ENCODE results near the gene GRIN2A. TPM values are rescaled to one million over a fixed set of nuclear protein-coding genes. Genes with fewer than 3 reads are reported as not detected.

Gene GRIN2A
- total RNA-seq, 2 donors from 2014 or later = 0.26 to 21.4 TPM

GRCh38 chr16:9846362-9847099 is 335.7 kb downstream of the GRIN2A start:
- Histone ChIP-seq H3K36me3 (replicated peaks in 1 of 2; ENCODE audit: insufficient read depth in 1 of 2, low read depth in 2 of 2) (no peaks in the 10 kb centered on the region), H3K27ac (no peak overlapping the region), H3K4me1 (no peaks in the 10 kb centered on the region), H3K27me3 (no peaks in the 10 kb centered on the region), H3K4me3 (no peak overlapping the region), H3K9me3 (no peaks in the 10 kb centered on the region)
- DNase-seq (no peak), ATAC-seq (no peak)
- TF ChIP-seq, protein P1, sequence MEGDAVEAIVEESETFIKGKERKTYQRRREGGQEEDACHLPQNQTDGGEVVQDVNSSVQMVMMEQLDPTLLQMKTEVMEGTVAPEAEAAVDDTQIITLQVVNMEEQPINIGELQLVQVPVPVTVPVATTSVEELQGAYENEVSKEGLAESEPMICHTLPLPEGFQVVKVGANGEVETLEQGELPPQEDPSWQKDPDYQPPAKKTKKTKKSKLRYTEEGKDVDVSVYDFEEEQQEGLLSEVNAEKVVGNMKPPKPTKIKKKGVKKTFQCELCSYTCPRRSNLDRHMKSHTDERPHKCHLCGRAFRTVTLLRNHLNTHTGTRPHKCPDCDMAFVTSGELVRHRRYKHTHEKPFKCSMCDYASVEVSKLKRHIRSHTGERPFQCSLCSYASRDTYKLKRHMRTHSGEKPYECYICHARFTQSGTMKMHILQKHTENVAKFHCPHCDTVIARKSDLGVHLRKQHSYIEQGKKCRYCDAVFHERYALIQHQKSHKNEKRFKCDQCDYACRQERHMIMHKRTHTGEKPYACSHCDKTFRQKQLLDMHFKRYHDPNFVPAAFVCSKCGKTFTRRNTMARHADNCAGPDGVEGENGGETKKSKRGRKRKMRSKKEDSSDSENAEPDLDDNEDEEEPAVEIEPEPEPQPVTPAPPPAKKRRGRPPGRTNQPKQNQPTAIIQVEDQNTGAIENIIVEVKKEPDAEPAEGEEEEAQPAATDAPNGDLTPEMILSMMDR (IDR thresholded peaks at IDR 0.05) = no peak
- no peak for TF ChIP-seq POLR2A (IDR thresholded peaks at IDR 0.05)
- intact Hi-C loops (cut with DNase I) = no loop called here
- WGBS, 2 donors = 60 to 68% methylated on average over 2 of the region's 2 CpGs

GRCh38 chr16:9845661-9846361 is 336.4 kb downstream of the GRIN2A start:
- H3K27me3 ChIP-seq = no peaks in the 10 kb centered on the region
- intact Hi-C loops (cut with DNase I) = no loop called here
- WGBS, 2 donors = 65 to 74% methylated on average over 3 of the region's 3 CpGs
- no peak for ATAC-seq
- no peaks in the 10 kb centered on the region for H3K9me3 ChIP-seq
- H3K27ac ChIP-seq = no peak overlapping the region
- DNase-seq = no peak
- H3K4me1 ChIP-seq = no peaks in the 10 kb centered on the region
- H3K4me3 ChIP-seq = no peak overlapping the region
- no peaks in the 10 kb centered on the region for H3K36me3 ChIP-seq (replicated peaks in 1 of 2; ENCODE audit: insufficient read depth in 1 of 2, low read depth in 2 of 2)
- TF ChIP-seq, protein P1 (IDR thresholded peaks at IDR 0.05) = no peak
- TF ChIP-seq POLR2A (IDR thresholded peaks at IDR 0.05) = no peak

DNA sequence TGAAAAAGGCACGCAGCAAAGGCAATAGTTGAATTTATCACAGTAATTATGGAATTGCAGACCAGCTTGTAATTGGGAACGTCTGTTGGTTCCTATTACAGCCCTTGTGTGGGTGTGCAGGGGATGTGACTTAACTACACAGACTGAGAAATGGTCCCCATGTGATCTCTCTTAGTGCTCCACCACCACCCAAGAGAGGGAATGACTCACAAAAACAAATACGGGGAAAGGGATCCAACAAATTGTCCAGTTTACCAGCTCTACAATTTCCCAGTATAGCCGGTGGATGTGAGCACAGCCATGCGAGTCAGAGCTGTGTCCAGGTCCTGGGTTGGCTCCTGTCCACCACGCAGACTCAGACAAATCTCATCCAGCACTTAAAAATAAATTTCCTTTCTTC is 337.9 kb downstream of the GRIN2A start:
- Histone ChIP-seq H3K27ac (no peak overlapping the region), H3K27me3 (no peaks in the 10 kb centered on the region), H3K4me1 (no peaks in the 10 kb centered on the region), H3K4me3 (no peak overlapping the region), H3K36me3 (replicated peaks in 1 of 2; ENCODE audit: insufficient read depth in 1 of 2, low read depth in 2 of 2) (no peaks in the 10 kb centered on the region), H3K9me3 (no peaks in the 10 kb centered on the region)
- 74 to 80% methylated on average over 6 of the region's 6 CpGs for WGBS, 2 donors
- no peak for DNase-seq
- TF ChIP-seq, protein P1 (IDR thresholded peaks at IDR 0.05) = no peak
- no peak for TF ChIP-seq POLR2A (IDR thresholded peaks at IDR 0.05)
- no peak for ATAC-seq
- intact Hi-C loops (cut with DNase I) = no loop called here

DNA sequence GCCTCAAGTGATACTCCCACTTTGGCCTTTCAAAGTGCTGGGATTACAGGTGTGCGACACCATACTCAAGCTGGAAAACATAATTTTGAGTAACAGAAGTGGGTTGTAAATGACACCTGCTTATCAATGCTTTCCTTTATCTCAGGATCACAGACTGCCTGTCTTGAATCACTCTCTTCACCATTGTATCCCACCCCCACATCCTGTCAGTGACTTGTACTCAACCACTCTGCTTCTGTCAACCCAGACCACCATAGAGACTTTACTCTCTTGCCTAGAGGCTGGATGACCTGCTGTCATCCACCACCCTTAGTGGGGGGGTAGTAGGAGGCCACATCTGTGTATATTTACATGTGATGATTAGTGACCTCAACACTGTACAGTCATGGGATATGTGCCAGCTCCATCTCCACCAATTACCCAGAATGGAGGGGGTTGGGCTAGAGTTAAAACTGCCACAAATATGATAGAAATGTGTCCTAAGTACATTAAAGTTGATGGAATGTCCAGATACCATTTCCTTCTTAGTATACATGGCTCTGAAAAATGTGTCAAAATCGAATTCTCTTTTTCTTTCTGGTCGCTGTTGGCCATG is 338.7 kb downstream of the GRIN2A start:
- Histone ChIP-seq H3K4me3 (no peak overlapping the region), H3K9me3 (no peaks in the 10 kb centered on the region), H3K36me3 (replicated peaks in 1 of 2; ENCODE audit: insufficient read depth in 1 of 2, low read depth in 2 of 2) (no peaks in the 10 kb centered on the region), H3K27me3 (no peaks in the 10 kb centered on the region), H3K27ac (no peak overlapping the region), H3K4me1 (no peaks in the 10 kb centered on the region)
- DNase-seq (no peak), ATAC-seq (no peak)
- WGBS, 2 donors = 72 to 75% methylated on average over 3 of the region's 3 CpGs
- intact Hi-C loops (cut with DNase I) = no loop called here
- TF ChIP-seq POLR2A (IDR thresholded peaks at IDR 0.05) = no peak
- TF ChIP-seq, protein P1 (IDR thresholded peaks at IDR 0.05) = no peak

All from body of pancreas (tissue), 4 donors.